ENCODE data around the gene CRYBG1.
"Not testable (repeated sequence)": the region's sequence is repeated elsewhere in the genome, so short reads cannot be mapped to it uniquely, and the experiment has no call there.

GRCh38 chr6:106548926-106549455 is 188.5 kb downstream of the CRYBG1 start:
- TF ChIP-seq, protein P1, sequence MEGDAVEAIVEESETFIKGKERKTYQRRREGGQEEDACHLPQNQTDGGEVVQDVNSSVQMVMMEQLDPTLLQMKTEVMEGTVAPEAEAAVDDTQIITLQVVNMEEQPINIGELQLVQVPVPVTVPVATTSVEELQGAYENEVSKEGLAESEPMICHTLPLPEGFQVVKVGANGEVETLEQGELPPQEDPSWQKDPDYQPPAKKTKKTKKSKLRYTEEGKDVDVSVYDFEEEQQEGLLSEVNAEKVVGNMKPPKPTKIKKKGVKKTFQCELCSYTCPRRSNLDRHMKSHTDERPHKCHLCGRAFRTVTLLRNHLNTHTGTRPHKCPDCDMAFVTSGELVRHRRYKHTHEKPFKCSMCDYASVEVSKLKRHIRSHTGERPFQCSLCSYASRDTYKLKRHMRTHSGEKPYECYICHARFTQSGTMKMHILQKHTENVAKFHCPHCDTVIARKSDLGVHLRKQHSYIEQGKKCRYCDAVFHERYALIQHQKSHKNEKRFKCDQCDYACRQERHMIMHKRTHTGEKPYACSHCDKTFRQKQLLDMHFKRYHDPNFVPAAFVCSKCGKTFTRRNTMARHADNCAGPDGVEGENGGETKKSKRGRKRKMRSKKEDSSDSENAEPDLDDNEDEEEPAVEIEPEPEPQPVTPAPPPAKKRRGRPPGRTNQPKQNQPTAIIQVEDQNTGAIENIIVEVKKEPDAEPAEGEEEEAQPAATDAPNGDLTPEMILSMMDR (IDR thresholded peaks at IDR 0.05): not testable (repeated sequence)
- TF ChIP-seq, protein P2, sequence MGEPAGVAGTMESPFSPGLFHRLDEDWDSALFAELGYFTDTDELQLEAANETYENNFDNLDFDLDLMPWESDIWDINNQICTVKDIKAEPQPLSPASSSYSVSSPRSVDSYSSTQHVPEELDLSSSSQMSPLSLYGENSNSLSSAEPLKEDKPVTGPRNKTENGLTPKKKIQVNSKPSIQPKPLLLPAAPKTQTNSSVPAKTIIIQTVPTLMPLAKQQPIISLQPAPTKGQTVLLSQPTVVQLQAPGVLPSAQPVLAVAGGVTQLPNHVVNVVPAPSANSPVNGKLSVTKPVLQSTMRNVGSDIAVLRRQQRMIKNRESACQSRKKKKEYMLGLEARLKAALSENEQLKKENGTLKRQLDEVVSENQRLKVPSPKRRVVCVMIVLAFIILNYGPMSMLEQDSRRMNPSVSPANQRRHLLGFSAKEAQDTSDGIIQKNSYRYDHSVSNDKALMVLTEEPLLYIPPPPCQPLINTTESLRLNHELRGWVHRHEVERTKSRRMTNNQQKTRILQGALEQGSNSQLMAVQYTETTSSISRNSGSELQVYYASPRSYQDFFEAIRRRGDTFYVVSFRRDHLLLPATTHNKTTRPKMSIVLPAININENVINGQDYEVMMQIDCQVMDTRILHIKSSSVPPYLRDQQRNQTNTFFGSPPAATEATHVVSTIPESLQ (CRISPR knock-in tag; IDR thresholded peaks at IDR 0.05): not testable (repeated sequence)
- TF ChIP-seq, protein P3, sequence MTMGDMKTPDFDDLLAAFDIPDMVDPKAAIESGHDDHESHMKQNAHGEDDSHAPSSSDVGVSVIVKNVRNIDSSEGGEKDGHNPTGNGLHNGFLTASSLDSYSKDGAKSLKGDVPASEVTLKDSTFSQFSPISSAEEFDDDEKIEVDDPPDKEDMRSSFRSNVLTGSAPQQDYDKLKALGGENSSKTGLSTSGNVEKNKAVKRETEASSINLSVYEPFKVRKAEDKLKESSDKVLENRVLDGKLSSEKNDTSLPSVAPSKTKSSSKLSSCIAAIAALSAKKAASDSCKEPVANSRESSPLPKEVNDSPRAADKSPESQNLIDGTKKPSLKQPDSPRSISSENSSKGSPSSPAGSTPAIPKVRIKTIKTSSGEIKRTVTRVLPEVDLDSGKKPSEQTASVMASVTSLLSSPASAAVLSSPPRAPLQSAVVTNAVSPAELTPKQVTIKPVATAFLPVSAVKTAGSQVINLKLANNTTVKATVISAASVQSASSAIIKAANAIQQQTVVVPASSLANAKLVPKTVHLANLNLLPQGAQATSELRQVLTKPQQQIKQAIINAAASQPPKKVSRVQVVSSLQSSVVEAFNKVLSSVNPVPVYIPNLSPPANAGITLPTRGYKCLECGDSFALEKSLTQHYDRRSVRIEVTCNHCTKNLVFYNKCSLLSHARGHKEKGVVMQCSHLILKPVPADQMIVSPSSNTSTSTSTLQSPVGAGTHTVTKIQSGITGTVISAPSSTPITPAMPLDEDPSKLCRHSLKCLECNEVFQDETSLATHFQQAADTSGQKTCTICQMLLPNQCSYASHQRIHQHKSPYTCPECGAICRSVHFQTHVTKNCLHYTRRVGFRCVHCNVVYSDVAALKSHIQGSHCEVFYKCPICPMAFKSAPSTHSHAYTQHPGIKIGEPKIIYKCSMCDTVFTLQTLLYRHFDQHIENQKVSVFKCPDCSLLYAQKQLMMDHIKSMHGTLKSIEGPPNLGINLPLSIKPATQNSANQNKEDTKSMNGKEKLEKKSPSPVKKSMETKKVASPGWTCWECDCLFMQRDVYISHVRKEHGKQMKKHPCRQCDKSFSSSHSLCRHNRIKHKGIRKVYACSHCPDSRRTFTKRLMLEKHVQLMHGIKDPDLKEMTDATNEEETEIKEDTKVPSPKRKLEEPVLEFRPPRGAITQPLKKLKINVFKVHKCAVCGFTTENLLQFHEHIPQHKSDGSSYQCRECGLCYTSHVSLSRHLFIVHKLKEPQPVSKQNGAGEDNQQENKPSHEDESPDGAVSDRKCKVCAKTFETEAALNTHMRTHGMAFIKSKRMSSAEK (CRISPR knock-in tag; IDR thresholded peaks at IDR 0.05; ENCODE audit: borderline replicate concordance): not testable (repeated sequence)

Data from WTC11 (cell line).